Fibroblast of skin of back (primary cell): ENCODE data around the gene MMEL1.
"Not testable (repeated sequence)": the region's sequence is repeated elsewhere in the genome, so short reads cannot be mapped to it uniquely, and the experiment has no call there.

Experiments used
- DNase-seq: peaks from one replicate; pipeline ENCODE4 v3.0.0-alpha.2; 2013

MMEL1 gene

DNA sequence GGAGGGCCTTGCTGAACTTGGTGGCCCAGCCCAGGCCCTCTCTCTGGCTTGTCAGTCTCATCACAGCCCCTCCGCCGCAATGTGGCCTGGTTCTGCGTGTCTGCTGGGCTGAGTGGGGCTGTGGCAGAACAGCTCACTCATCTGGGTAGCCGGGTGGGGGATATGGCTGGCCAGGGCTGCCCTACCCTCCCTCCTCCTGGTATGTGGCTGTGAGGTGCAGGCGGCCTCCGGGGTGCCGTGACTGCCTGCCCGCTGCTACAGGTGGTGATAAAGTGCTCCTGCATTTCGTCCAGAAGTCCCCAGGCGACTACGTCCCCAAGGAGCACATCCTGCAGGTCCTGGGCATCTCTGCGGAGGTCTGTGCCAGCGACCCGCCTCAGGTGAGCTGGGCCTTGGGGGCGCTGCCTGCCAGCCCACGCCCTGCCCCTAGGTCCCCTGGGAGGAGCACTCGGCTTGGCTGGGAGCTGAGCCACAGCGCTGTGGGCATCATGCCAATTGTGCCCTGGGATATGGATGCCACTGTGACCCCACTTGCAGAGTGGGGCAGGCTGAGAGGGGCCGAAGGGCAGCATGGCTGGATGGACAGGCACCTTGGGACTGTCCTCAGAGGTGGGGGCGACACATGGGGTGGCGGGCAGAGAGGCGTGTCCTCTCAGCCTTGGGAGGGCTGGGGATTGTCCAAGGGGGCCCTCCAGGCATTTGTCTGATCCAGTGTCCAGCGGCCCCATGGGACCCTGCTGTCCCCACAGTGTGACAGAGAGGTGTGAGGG lies 44.0 kb downstream of the MMEL1 start:
- DNase-seq, result no peak

GRCh38 chr1:2587860-2588571 lies 44.8 kb downstream of the MMEL1 start:
- DNase-seq, result no peak

- DNase-seq, result peak; percentile 23
These were observed 45.6 kb downstream of the MMEL1 start for GRCh38 chr1:2587071-2587859.

DNA sequence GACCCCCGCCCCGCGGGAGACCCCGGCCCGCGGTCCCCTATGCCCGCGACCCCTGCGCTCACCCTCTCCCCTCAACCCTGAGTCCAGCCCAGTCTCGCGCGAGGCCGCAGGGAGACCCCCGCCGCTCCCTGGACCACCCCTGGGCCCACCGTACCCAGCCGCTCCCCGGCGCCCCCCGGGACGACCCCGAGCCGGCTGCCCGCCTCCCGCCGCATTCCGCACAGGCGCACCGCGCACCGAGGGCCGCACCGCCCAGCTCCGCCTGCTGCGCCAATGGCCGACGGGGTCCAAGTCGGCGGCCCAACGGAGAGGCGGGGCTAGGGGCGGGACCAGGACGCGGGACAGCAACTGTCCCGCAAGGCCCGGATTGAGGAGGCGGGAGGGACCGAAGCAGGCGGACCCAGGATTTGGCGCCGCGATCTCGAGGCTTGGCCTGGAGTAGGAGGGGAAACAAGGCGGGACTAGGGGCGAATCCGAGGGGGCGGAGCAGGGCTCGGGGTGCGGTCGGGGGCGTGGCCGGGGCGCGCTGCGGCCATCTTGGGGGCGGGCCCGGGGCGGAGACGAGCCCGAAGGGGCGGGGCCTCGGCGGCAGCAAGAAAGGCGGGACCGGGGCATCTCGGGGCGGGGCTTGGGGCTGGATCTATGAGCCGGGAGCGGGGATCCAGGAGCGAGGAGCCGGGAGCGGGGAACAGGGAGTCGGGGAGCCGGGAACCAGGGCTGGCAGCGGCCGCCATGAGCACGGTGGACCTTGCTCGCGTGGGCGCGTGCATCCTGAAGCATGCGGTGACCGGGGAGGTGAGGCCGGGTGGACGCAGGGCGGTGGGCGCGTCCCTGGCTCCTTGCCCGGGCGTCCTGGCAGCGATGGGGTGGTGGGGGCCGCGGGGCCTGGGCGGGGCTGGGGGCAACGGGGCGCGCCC lies 46.4 kb downstream of the MMEL1 start, which contains the start of gene PRXL2B:
PRXL2B (plus strand) TSS at position 624 of the 917 bp plus-strand sequence; CDS start at position 733, 109 bp downstream.
- DNase-seq, result peak; percentile 99

DNA sequence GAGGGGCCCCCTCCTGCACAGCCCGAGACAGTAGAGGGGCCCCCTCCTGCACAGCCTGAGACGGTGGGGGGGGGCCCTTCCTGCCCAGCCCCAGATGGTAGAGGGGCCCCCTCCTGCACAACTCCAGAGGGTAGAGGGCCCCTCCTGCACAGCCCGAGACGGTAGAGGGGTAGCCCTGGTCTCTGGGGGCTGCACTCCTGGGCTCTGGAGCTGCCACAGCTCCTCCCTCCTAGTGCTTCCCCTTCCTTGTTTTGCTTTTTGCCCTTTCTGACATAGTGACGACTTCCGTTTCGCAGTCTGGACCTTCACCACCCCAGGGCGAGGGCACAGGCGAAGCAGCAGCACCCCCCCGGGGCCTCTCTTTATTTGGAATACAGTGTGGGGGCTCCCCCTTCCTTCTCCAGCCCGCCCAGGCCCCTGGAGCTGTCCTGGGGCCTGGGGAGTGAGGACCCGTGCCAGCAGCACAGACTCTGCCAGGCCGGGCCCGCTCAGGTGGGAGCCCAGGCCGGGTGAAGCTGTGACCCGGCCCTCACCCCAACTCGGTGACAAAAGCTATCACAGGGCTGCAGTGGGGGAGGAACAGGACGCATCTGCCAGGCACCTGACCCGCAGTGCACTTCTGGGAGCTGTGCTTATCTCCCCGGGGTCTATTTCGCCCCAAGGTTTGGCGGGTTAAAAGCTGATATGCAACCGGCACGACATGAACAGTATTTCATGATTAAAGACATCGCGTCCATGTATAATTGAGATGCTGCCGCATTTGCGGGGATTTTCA lies 47.3 kb downstream of the MMEL1 start:
- DNase-seq, result peak; percentile 65

GRCh38 chr1:2584686-2585317 lies 48.0 kb downstream of the MMEL1 start:
- DNase-seq, result no peak

GRCh38 chr1:2583871-2584351 lies 48.9 kb downstream of the MMEL1 start:
- no peak for DNase-seq

DNA sequence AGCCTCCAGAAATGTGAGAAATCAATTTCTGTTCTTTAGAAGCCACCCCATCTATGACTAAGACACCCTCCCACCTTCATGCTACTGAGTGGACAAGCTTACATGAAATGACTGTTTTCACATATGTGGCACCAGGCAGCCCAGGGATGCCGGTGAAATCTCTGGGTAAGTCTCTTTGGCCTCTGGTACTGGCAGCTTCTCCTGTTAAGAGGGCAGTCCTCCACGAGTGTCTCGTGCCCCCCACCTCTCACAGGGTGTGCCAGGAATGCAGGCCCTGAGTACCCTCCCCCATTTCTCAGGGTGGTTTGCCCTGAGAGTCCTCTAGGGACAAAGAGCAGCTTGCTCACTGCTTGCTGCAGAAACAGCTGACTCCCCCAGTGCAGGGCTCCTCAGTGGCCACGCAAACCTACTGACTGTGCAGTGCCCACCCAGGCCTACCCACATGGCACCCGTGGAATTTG lies 49.5 kb downstream of the MMEL1 start:
- no peak for DNase-seq

GRCh38 chr1:2582391-2582790 lies 50.4 kb downstream of the MMEL1 start:
- DNase-seq, result no peak

DNA sequence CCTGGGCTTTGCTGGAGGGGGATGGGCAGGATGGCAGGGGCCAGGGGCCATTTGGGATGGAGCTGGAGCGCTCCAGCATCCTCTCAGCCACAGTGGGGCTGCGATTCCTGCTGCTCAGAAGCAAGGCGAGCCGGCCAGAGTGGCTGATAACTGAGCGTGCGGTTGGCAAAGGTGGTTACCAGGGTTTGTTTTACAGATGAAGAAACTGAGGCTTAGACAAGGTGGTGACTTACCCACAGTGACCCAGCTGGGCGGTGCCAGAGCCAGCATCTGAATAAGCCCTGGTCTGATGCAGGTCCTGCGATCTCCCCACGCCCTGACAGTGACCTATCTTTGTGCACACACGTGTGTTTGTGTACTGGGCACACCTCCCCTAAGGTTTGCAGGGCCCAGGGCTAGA lies 52.1 kb downstream of the MMEL1 start:
- DNase-seq, result no peak

- DNase-seq, result no peak
These were observed 54.1 kb downstream of the MMEL1 start for GRCh38 chr1:2578758-2579118.

- DNase-seq, result not testable (repeated sequence)
These were observed 55.2 kb downstream of the MMEL1 start for GRCh38 chr1:2577565-2578075.

- no peak for DNase-seq
These were observed 56.8 kb downstream of the MMEL1 start for GRCh38 chr1:2575801-2576663.

- DNase-seq, result no peak
These were observed 58.5 kb downstream of the MMEL1 start for GRCh38 chr1:2574350-2574749.

GRCh38 chr1:2573250-2573920 lies 59.4 kb downstream of the MMEL1 start:
- no peak for DNase-seq

GRCh38 chr1:2571348-2571747 lies 61.5 kb downstream of the MMEL1 start:
- no peak for DNase-seq

GRCh38 chr1:2570332-2570731 lies 62.5 kb downstream of the MMEL1 start:
- no peak for DNase-seq

- DNase-seq, result not testable (repeated sequence)
These were observed 63.1 kb downstream of the MMEL1 start for GRCh38 chr1:2569703-2570102.

GRCh38 chr1:2569060-2569459 lies 63.8 kb downstream of the MMEL1 start:
- no peak for DNase-seq
